ENCODE data around the gene NR4A1. TPM values are rescaled to one million over a fixed set of nuclear protein-coding genes. Genes with fewer than 3 reads are reported as not detected.

The NR4A1 gene
- polyA plus RNA-seq, 1 of the 3 experiments (the other 2 are of a cell fraction), result 120 TPM

DNA sequence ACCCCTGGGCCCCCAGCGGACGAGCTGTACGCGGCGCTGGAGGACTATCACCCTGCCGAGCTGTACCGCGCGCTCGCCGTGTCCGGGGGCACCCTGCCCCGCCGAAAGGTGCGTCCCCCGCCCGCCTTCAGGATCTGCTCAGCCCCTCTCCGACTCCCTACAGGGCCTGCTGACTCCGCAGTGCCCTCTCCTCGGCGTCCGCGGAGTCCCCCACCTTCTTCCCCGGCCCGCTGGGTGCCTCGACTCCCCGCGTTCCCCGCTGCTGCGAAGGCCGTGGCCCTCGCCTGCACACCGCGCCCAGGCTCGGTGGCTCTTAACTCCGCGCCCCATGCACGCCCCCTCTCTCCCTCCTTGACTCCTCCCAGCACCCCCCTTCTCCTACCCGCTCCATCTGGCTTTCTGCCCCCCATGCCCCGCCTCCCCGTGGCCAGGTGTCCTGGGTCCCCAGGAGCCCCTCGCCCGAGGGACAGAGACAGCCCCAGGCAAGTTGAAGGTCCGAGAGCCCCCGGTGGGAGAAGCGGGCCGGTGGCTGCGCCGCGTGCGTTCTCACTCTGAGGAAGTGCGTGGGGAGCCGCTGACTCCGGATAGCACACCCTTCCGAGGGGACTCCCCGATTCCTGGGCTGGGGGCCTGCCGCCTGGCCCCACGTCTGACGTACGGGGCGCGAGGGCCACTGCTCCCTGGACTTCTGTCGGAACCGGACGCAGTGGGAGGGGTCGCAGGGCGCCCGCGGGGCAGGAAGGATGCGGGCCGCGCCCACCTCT is 43.9 kb upstream of the NR4A1 start:
- Histone ChIP-seq H3K4me3 (ENCODE audit: low read depth in 2 of 2, low read length in 1 of 2) (peak overlapping the region; percentile 57 to 70), H3K4me1 (ENCODE audit: control insufficient read depth in 1 of 2, insufficient read depth in 2 of 2, low read depth in 1 of 2, low read length in 1 of 2) (peaks cover 0 to 32% of the 10 kb centered on the region in 2 experiments; a peak in 2 of 4 replicates), H3K36me3 (replicated peaks in 1 of 2; ENCODE audit: control insufficient read depth in 1 of 2, insufficient read depth in 2 of 2, low read length in 1 of 2) (no peaks in the 10 kb centered on the region), H2AFZ (ENCODE audit: low read depth) (peak overlapping the region; percentile 51; the same call in 1 of the 2 replicates), H3K9ac (peak overlapping the region; percentile 39; the same call in 1 of the 2 replicates), H3K27ac (ENCODE audit: low read depth in 2 of 2, low read length in 1 of 2) (no peak overlapping the region; a peak in 1 of 4 replicates), H3K4me2 (peak overlapping the region; percentile 79), H3K79me2 (ENCODE audit: insufficient read depth) (no peaks in the 10 kb centered on the region), H3K9me3 (no peaks in the 10 kb centered on the region), H3K9me2 (no peaks in the 10 kb centered on the region), H4K20me1 (ENCODE audit: insufficient read depth) (no peaks in the 10 kb centered on the region), H3F3A (replicated peaks; ENCODE audit: insufficient read depth) (peaks cover 5% of the 10 kb centered on the region), H3K27me3 (ENCODE audit: insufficient read depth) (no peaks in the 10 kb centered on the region)
- 73% methylated on average over 47 of the region's 72 CpGs for WGBS (ENCODE audit: low lambda C conversion rate)
- ChIA-PET CTCF (interaction anchor here (0.7 to 13.1 kb wide), 9 partner anchors 10 to 115 kb away, joined by 3 to 526 read pairs (median 3); no protein-coding TSS in a partner anchor), POLR2A (interaction anchor here (1.1 to 1.6 kb wide), 2 partner anchors 13 to 15 kb away, joined by 4 to 12 read pairs; no protein-coding TSS in a partner anchor)
- TF ChIP-seq YY1 (IDR thresholded peaks at IDR 0.05; ENCODE audit: low read depth) (no peak), GABPA (IDR thresholded peaks at IDR 0.05; ENCODE audit: low read depth) (no peak), USF2 (IDR thresholded peaks at IDR 0.05; ENCODE audit: borderline replicate concordance, low read depth, low read length) (no peak), REST (IDR thresholded peaks at IDR 0.05; ENCODE audit: low read depth, low read length) (no peak), CHD2 (IDR thresholded peaks at IDR 0.05; ENCODE audit: low read length, partially characterized antibody) (no peak), TAF1 (IDR thresholded peaks at IDR 0.05; ENCODE audit: borderline replicate concordance, low read depth, low read length) (no peak), MAX (IDR thresholded peaks at IDR 0.05; ENCODE audit: low read depth) (no peak), MEF2A (IDR thresholded peaks at IDR 0.05; ENCODE audit: borderline replicate concordance, low read depth) (no peak), POLR2AphosphoS5 (IDR thresholded peaks at IDR 0.05; ENCODE audit: low read depth, low read length) (no peak), PBX3 (IDR thresholded peaks at IDR 0.05) (no peak), ZBTB33 (IDR thresholded peaks at IDR 0.05; ENCODE audit: borderline replicate concordance, low read depth) (no peak), NRF1 (IDR thresholded peaks at IDR 0.05; ENCODE audit: low read depth, low read length) (no peak), FOXJ3 (CRISPR knock-in tag; IDR thresholded peaks at IDR 0.05) (no peak), RAD21 (IDR thresholded peaks at IDR 0.05; ENCODE audit: low read length) (no peak)
- TF ChIP-seq, protein P1, sequence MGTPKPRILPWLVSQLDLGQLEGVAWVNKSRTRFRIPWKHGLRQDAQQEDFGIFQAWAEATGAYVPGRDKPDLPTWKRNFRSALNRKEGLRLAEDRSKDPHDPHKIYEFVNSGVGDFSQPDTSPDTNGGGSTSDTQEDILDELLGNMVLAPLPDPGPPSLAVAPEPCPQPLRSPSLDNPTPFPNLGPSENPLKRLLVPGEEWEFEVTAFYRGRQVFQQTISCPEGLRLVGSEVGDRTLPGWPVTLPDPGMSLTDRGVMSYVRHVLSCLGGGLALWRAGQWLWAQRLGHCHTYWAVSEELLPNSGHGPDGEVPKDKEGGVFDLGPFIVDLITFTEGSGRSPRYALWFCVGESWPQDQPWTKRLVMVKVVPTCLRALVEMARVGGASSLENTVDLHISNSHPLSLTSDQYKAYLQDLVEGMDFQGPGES (IDR thresholded peaks at IDR 0.05; ENCODE audit: low read depth, low read length), result no peak
- TF ChIP-seq, protein P2, sequence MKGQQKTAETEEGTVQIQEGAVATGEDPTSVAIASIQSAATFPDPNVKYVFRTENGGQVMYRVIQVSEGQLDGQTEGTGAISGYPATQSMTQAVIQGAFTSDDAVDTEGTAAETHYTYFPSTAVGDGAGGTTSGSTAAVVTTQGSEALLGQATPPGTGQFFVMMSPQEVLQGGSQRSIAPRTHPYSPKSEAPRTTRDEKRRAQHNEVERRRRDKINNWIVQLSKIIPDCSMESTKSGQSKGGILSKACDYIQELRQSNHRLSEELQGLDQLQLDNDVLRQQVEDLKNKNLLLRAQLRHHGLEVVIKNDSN (IDR thresholded peaks at IDR 0.05; ENCODE audit: borderline replicate concordance, low read depth), result no peak
- no peak for DNase-seq

Data from SK-N-SH (cell line).